Neural cell (in vitro differentiated cells): ENCODE results near the gene NOSIP. TPM values are rescaled to one million over a fixed set of nuclear protein-coding genes. Genes with fewer than 3 reads are reported as not detected.

Source experiments
- H2AFZ ChIP-seq: fragments of 200-600, 300-800 bp; sonication (generic), shearing (Covaris generic); 2 replicates; pipeline ENCODE4 v1.6.0; 2014; ENCODE audit warnings: low read depth, mild to moderate bottlenecking, antibody characterized with exemption, low read length, moderate library complexity
- H3F3A ChIP-seq: fragments of 200-600 bp; shearing (Covaris generic); 2 replicates; pipeline ENCODE4 v1.6.1; 2016; ENCODE audit warnings: mild to moderate bottlenecking, moderate library complexity, mixed read lengths, antibody characterized with exemption, low read length; ENCODE audit not compliant: insufficient read depth, poor library complexity, severe bottlenecking
- H3K27ac ChIP-seq: fragments of 200-600, 300-800 bp; sonication (generic), shearing (Covaris generic); 2 replicates; pipeline ENCODE4 v1.5.1; 2014; ENCODE audit warnings: mild to moderate bottlenecking, low read length, moderate library complexity
- H3K27me3 ChIP-seq: fragments of 300-800, 200-600 bp; sonication (generic), shearing (Covaris generic); 2 replicates; pipeline ENCODE4 v1.6.0; 2014; ENCODE audit warnings: mild to moderate bottlenecking, low read depth, low read length, moderate library complexity; ENCODE audit not compliant: insufficient read depth
- H3K36me3 ChIP-seq: fragments of 300-800, 200-600 bp; sonication (generic), shearing (Covaris generic); 2 replicates; pipeline ENCODE4 v1.5.1; 2014; ENCODE audit warnings: mild to moderate bottlenecking, antibody characterized with exemption, low read length, moderate library complexity; ENCODE audit not compliant: insufficient read depth
- H3K4me2 ChIP-seq: fragments of 300-800, 200-600 bp; sonication (generic), shearing (Covaris generic); 2 replicates; pipeline ENCODE4 v1.6.0; 2014; ENCODE audit warnings: mild to moderate bottlenecking, low read length
- H3K4me3 ChIP-seq: fragments of 300-800, 200-600 bp; sonication (generic), shearing (Covaris generic); 2 replicates; pipeline ENCODE4 v1.5.1; 2014; ENCODE audit warnings: mild to moderate bottlenecking, low read length, moderate library complexity
- H3K79me2 ChIP-seq: fragments of 200-600 bp; shearing (Covaris generic); replicated peaks from 2 replicates; pipeline ENCODE4 v1.6.0; 2014; ENCODE audit warnings: mild to moderate bottlenecking, low read length, moderate library complexity; ENCODE audit not compliant: insufficient read depth
- H3K9ac ChIP-seq: fragments of 300-800, 200-600 bp; sonication (generic), shearing (Covaris generic); 2 replicates; pipeline ENCODE4 v1.6.1; 2016; ENCODE audit warnings: mild to moderate bottlenecking, low read length, mixed read lengths
- H3K9me2 ChIP-seq: fragments of 200-600 bp; shearing (Covaris generic); 2 replicates; pipeline ENCODE4 v1.6.1; 2016; ENCODE audit warnings: mild to moderate bottlenecking, low read length, mixed read lengths; ENCODE audit not compliant: insufficient read depth
- H3K9me3 ChIP-seq: fragments of 200-600, 300-800 bp; sonication (generic), shearing (Covaris generic); 2 replicates; pipeline ENCODE4 v1.6.1; 2016; ENCODE audit warnings: mild to moderate bottlenecking, mixed run types, low read length, moderate library complexity, mixed read lengths
- H4K20me1 ChIP-seq: fragments of 200-600 bp; shearing (Covaris generic); 2 replicates; pipeline ENCODE4 v1.6.1; 2016; ENCODE audit warnings: mild to moderate bottlenecking, mixed run types; ENCODE audit not compliant: insufficient read depth
- CTCF ChIP-seq: fragments of 450-650 bp; IDR thresholded peaks from 2 replicates; pipeline ENCODE4 v1.5.1; 2014; ENCODE audit warnings: antibody characterized with exemption, mild to moderate bottlenecking, moderate library complexity; ENCODE audit not compliant: poor library complexity, severe bottlenecking
- EP300 ChIP-seq: fragments of 450-650 bp; conservative IDR thresholded peaks from 2 replicates; pipeline ENCODE4 v1.6.1; 2014; ENCODE audit warnings: antibody characterized with exemption, mild to moderate bottlenecking, moderate library complexity; ENCODE audit not compliant: poor library complexity, severe bottlenecking
- EZH2 ChIP-seq: fragments of 200-600, 300-800 bp; shearing (Covaris generic), sonication (generic); IDR thresholded peaks from 2 replicates; pipeline ENCODE4 v1.6.1; 2014; ENCODE audit warnings: antibody characterized with exemption, low read length, borderline replicate concordance, mild to moderate bottlenecking; ENCODE audit not compliant: insufficient read depth, poor library complexity, severe bottlenecking
- MXI1 ChIP-seq: fragments of 450-650 bp; conservative IDR thresholded peaks from 2 replicates; pipeline ENCODE4 v1.6.1; 2014; ENCODE audit warnings: antibody characterized with exemption, mild to moderate bottlenecking; ENCODE audit not compliant: poor library complexity, severe bottlenecking
- POLR2AphosphoS5 ChIP-seq: IDR thresholded peaks from 2 replicates; pipeline ENCODE4 v1.6.1; 2012
- RAD21 ChIP-seq: fragments of 450-650 bp; conservative IDR thresholded peaks from 2 replicates; pipeline ENCODE4 v1.6.1; 2014; ENCODE audit warnings: antibody characterized with exemption, mild to moderate bottlenecking, moderate library complexity
- REST ChIP-seq: IDR thresholded peaks from 2 replicates; pipeline ENCODE4 v1.6.1; 2012; ENCODE audit warnings: borderline replicate concordance
- SMC3 ChIP-seq: fragments of 450-650 bp; conservative IDR thresholded peaks from 2 replicates; pipeline ENCODE4 v1.6.1; 2014; ENCODE audit warnings: antibody characterized with exemption, mild to moderate bottlenecking, moderate library complexity; ENCODE audit not compliant: poor library complexity
- TAF1 ChIP-seq: IDR thresholded peaks from 2 replicates; pipeline ENCODE4 v1.6.1; 2012; ENCODE audit warnings: low read depth
- polyA plus RNA-seq: library from polyadenylated mRNA; depleted of rRNA; stranded (reverse); fragments of >200 nt; gene quantifications from 2 replicates; pipeline ENCODE4 v1.2.3, GENCODE V29; 2014

The NOSIP gene
- polyA plus RNA-seq, 1 donor from 2014 or later = 129 TPM

- H4K20me1 ChIP-seq = no peaks in the 10 kb centered on the region
- no peak overlapping the region for H3K4me2 ChIP-seq
- TF ChIP-seq TAF1 (no peak), RAD21 (no peak), CTCF (no peak), EZH2 (no peak), POLR2AphosphoS5 (no peak), EP300 (no peak), REST (no peak), SMC3 (no peak), MXI1 (no peak)
- no peaks in the 10 kb centered on the region for H3K9me3 ChIP-seq
- no peaks in the 10 kb centered on the region for H3K36me3 ChIP-seq
- no peaks in the 10 kb centered on the region for H3F3A ChIP-seq
- H3K9me2 ChIP-seq = no peaks in the 10 kb centered on the region
- no peaks in the 10 kb centered on the region for H3K79me2 ChIP-seq
- H3K27ac ChIP-seq = no peak overlapping the region
- H3K27me3 ChIP-seq = no peaks in the 10 kb centered on the region
- H2AFZ ChIP-seq = no peak overlapping the region
- H3K4me3 ChIP-seq = no peak overlapping the region
- no peak overlapping the region for H3K9ac ChIP-seq
These were observed 20.9 kb downstream of the NOSIP start for GRCh38 chr19:49559443-49559842.

- Histone ChIP-seq H3K27me3 (no peaks in the 10 kb centered on the region), H3K79me2 (no peaks in the 10 kb centered on the region), H3F3A (no peaks in the 10 kb centered on the region), H3K4me2 (no peak overlapping the region), H3K27ac (no peak overlapping the region), H3K36me3 (no peaks in the 10 kb centered on the region), H4K20me1 (no peaks in the 10 kb centered on the region), H3K4me3 (no peak overlapping the region), H3K9me2 (no peaks in the 10 kb centered on the region), H2AFZ (no peak overlapping the region), H3K9me3 (no peaks in the 10 kb centered on the region), H3K9ac (no peak overlapping the region)
- TF ChIP-seq REST (no peak), MXI1 (no peak), EZH2 (no peak), POLR2AphosphoS5 (no peak), RAD21 (no peak), EP300 (no peak), SMC3 (no peak), TAF1 (no peak), CTCF (no peak)
These were observed 21.8 kb downstream of the NOSIP start for GRCh38 chr19:49558591-49558990.
